NB4 (cell line): Measurements from ENCODE around the gene LHX4.

ENCODE experiments used
- MYC ChIP-seq: IDR thresholded peaks from 2 replicates; pipeline ENCODE4 v1.6.1; 2011; ENCODE audit warnings: low read depth, low read length
- POLR2A ChIP-seq: IDR thresholded peaks from 2 replicates; pipeline ENCODE4 v1.6.1; 2011; ENCODE audit warnings: mild to moderate bottlenecking; ENCODE audit not compliant: insufficient read length; ENCODE audit errors: extremely low read depth
- TF ChIP-seq, protein P1 (sequence below): IDR thresholded peaks from one replicate; pipeline ENCODE4 v1.5.1; 2012; ENCODE audit warnings: low read depth, low read length
- TF ChIP-seq, protein P2 (sequence below): IDR thresholded peaks from 2 replicates; pipeline ENCODE4 v1.6.1; 2011; ENCODE audit warnings: low read depth, low read length

DNA sequence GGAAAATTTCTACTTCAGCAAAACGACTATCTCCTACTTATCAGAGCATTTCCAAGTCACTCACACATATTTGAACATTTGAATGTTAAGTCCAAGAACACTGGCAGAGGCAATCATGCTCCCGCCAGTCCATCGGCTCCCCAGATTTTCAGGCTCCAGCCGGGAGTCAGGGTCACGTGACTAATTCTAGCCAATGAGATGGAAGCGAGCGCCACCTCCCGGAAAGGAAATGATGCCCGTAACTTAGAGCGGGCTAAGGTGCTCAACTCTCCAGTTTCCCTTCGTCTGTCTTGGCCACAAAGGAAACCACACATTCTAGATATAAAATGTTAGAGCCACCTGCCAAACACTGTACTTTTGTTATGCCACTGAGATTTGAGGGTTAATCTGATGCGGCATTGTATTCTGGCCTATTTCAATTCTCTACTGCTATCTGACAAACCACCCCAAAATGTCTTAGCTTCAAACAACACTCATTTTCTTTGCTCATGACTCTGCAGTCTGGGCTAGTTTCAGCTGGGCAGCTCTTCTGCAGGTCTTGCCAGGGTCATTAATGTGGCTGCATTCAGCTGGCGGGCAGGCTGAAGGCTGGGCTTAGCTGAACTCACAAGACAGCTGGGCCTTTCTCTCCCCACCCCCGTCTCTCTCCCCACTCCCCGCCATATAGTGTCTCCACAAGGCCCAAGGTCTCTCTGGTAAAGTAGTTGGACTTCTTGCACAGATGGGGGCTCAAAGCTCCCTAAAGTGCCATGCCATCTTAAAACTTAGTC is 16.5 kb upstream of the LHX4 start:
- TF ChIP-seq, protein P1, sequence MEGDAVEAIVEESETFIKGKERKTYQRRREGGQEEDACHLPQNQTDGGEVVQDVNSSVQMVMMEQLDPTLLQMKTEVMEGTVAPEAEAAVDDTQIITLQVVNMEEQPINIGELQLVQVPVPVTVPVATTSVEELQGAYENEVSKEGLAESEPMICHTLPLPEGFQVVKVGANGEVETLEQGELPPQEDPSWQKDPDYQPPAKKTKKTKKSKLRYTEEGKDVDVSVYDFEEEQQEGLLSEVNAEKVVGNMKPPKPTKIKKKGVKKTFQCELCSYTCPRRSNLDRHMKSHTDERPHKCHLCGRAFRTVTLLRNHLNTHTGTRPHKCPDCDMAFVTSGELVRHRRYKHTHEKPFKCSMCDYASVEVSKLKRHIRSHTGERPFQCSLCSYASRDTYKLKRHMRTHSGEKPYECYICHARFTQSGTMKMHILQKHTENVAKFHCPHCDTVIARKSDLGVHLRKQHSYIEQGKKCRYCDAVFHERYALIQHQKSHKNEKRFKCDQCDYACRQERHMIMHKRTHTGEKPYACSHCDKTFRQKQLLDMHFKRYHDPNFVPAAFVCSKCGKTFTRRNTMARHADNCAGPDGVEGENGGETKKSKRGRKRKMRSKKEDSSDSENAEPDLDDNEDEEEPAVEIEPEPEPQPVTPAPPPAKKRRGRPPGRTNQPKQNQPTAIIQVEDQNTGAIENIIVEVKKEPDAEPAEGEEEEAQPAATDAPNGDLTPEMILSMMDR = no peak
- TF ChIP-seq POLR2A = no peak
- no peak for TF ChIP-seq MYC
- TF ChIP-seq, protein P2, sequence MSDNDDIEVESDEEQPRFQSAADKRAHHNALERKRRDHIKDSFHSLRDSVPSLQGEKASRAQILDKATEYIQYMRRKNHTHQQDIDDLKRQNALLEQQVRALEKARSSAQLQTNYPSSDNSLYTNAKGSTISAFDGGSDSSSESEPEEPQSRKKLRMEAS = no peak
